ENCODE results near the gene LRRC49.

The LRRC49 gene

DNA sequence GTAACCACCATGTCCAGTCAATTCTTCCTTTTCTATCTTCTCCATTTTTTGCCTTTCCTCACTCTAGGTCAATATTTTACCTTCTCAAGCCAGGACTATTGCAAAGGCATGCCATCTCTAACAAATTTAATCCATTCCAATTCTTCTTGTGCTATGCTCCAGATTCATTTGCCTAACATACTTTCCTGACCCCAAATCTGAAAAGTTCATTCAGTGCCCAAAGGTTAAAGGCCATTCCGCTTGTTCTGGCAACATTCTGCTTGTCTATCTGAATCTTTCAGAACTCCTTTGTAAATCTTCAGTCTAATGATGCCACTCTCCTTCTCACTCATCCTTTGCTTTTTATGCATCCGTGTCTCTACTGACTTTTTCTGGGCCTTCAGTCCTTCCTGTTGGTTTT lies 15.9 kb upstream of the LRRC49 start:
- Histone ChIP-seq H2AFZ (ENCODE audit: low read length) (no peak overlapping the region), H3K9ac (ENCODE audit: low read length) (no peak overlapping the region), H3K9me3 (ENCODE audit: low read length) (no peaks in the 10 kb centered on the region), H3K4me3 (ENCODE audit: low read depth, low read length, poor library complexity, severe bottlenecking) (no peak overlapping the region), H3K36me3 (ENCODE audit: insufficient read depth, low read length) (no peaks in the 10 kb centered on the region), H3K4me1 (ENCODE audit: insufficient read depth, low read length, severe bottlenecking) (no peaks in the 10 kb centered on the region), H3K79me2 (ENCODE audit: insufficient read depth, low read length) (no peaks in the 10 kb centered on the region), H3F3A (ENCODE audit: insufficient read depth, low read length) (no peaks in the 10 kb centered on the region), H3K4me2 (ENCODE audit: low read length) (no peak overlapping the region), H3K27ac (ENCODE audit: low read depth, low read length, poor library complexity, severe bottlenecking) (no peak overlapping the region), H3K9me2 (ENCODE audit: low read depth, low read length) (no peaks in the 10 kb centered on the region), H4K20me1 (ENCODE audit: insufficient read depth, low read length) (no peaks in the 10 kb centered on the region), H3K27me3 (ENCODE audit: insufficient read depth, low read length) (no peaks in the 10 kb centered on the region)
- TF ChIP-seq, protein P1, sequence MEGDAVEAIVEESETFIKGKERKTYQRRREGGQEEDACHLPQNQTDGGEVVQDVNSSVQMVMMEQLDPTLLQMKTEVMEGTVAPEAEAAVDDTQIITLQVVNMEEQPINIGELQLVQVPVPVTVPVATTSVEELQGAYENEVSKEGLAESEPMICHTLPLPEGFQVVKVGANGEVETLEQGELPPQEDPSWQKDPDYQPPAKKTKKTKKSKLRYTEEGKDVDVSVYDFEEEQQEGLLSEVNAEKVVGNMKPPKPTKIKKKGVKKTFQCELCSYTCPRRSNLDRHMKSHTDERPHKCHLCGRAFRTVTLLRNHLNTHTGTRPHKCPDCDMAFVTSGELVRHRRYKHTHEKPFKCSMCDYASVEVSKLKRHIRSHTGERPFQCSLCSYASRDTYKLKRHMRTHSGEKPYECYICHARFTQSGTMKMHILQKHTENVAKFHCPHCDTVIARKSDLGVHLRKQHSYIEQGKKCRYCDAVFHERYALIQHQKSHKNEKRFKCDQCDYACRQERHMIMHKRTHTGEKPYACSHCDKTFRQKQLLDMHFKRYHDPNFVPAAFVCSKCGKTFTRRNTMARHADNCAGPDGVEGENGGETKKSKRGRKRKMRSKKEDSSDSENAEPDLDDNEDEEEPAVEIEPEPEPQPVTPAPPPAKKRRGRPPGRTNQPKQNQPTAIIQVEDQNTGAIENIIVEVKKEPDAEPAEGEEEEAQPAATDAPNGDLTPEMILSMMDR (IDR thresholded peaks at IDR 0.05; ENCODE audit: low read length) = no peak
- no peak for TF ChIP-seq EZH2 (IDR thresholded peaks at IDR 0.05; ENCODE audit: borderline replicate concordance, low read length)

DNA sequence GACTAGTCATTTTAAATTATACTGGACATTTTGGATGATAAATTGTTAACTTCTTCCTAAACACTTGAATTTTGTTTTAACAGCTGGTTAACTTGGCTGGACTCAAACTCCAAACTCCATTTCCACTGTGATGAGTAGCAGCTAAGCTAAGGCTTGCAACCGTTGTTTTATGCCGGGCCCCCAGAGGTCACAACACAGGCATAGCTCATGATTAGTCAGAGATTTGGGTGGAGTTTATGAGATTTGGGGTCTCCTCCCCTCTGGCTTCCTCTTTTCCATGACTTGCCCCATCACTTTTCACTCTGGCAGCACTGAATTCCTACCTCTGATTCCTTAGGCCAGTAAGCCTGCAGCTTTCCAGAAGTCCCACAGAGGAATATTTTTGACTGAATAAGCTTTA lies 13.2 kb upstream of the LRRC49 start:
- Histone ChIP-seq H4K20me1 (ENCODE audit: insufficient read depth, low read length) (no peaks in the 10 kb centered on the region), H3K36me3 (ENCODE audit: insufficient read depth, low read length) (no peaks in the 10 kb centered on the region), H3K4me2 (ENCODE audit: low read length) (no peak overlapping the region), H3K9ac (ENCODE audit: low read length) (no peak overlapping the region), H3K4me3 (ENCODE audit: low read depth, low read length, poor library complexity, severe bottlenecking) (no peak overlapping the region), H3F3A (ENCODE audit: insufficient read depth, low read length) (no peaks in the 10 kb centered on the region), H3K27me3 (ENCODE audit: insufficient read depth, low read length) (no peaks in the 10 kb centered on the region), H3K79me2 (ENCODE audit: insufficient read depth, low read length) (no peaks in the 10 kb centered on the region), H3K27ac (ENCODE audit: low read depth, low read length, poor library complexity, severe bottlenecking) (no peak overlapping the region), H2AFZ (ENCODE audit: low read length) (no peak overlapping the region), H3K9me3 (ENCODE audit: low read length) (no peaks in the 10 kb centered on the region), H3K9me2 (ENCODE audit: low read depth, low read length) (no peaks in the 10 kb centered on the region), H3K4me1 (ENCODE audit: insufficient read depth, low read length, severe bottlenecking) (no peaks in the 10 kb centered on the region)
- TF ChIP-seq, protein P1 (IDR thresholded peaks at IDR 0.05; ENCODE audit: low read length) = no peak
- no peak for TF ChIP-seq EZH2 (IDR thresholded peaks at IDR 0.05; ENCODE audit: borderline replicate concordance, low read length)

DNA sequence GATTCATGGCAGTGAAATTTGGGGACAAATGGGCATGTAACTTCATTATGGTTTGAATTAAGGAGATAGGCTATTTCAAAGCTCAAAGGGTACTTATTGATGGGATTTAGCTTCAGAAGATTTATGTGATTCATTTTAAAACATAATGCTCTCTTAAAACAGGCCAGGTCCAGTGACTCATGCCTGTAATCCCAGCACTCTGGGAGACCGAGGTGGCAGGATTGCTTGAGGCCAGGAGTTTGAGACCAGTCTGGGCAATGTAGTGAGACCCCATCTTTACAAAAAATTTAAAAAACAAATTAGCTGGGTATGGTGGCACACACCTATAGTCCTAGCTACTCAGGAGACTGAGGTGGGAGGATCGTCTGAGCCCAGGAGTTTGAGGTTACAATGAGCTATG lies 11.8 kb upstream of the LRRC49 start:
- no peak overlapping the region for H2AFZ ChIP-seq (ENCODE audit: low read length)
- no peak overlapping the region for H3K27ac ChIP-seq (ENCODE audit: low read depth, low read length, poor library complexity, severe bottlenecking)
- H3K4me3 ChIP-seq (ENCODE audit: low read depth, low read length, poor library complexity, severe bottlenecking) = no peak overlapping the region
- no peaks in the 10 kb centered on the region for H3F3A ChIP-seq (ENCODE audit: insufficient read depth, low read length)
- H3K4me2 ChIP-seq (ENCODE audit: low read length) = no peak overlapping the region
- H4K20me1 ChIP-seq (ENCODE audit: insufficient read depth, low read length) = no peaks in the 10 kb centered on the region
- no peaks in the 10 kb centered on the region for H3K79me2 ChIP-seq (ENCODE audit: insufficient read depth, low read length)
- TF ChIP-seq EZH2 (IDR thresholded peaks at IDR 0.05; ENCODE audit: borderline replicate concordance, low read length) = no peak
- TF ChIP-seq, protein P1 (IDR thresholded peaks at IDR 0.05; ENCODE audit: low read length) = no peak
- H3K36me3 ChIP-seq (ENCODE audit: insufficient read depth, low read length) = no peaks in the 10 kb centered on the region
- H3K27me3 ChIP-seq (ENCODE audit: insufficient read depth, low read length) = no peaks in the 10 kb centered on the region
- no peak overlapping the region for H3K9ac ChIP-seq (ENCODE audit: low read length)
- H3K4me1 ChIP-seq (ENCODE audit: insufficient read depth, low read length, severe bottlenecking) = no peaks in the 10 kb centered on the region
- H3K9me2 ChIP-seq (ENCODE audit: low read depth, low read length) = no peaks in the 10 kb centered on the region
- no peaks in the 10 kb centered on the region for H3K9me3 ChIP-seq (ENCODE audit: low read length)

Measured in OCI-LY1 (cell line).